Adrenal gland (tissue), 12 donors: ENCODE measurements around the gene GPD1L. TPM values are rescaled to one million over a fixed set of nuclear protein-coding genes. Genes with fewer than 3 reads are reported as not detected.

ENCODE experiments used
- DNase-seq, 7 donors: peaks; one replicate each; pipeline ENCODE4 v3.0.0-alpha.2; 2019 to 2020
- H3K27ac ChIP-seq, 5 donors: fragments of 200-600 bp; sonication (generic) in 4 of 5; 1 replicate in 3 of 5; 2 replicates in 2 of 5; pipeline versions ENCODE4 v1.5.1 to v1.8.0; 2016 to 2020; ENCODE audit warnings: mild to moderate bottlenecking in 1 of 5
- H3K27me3 ChIP-seq: fragments of 200-600 bp; 2 replicates; pipeline ENCODE4 v1.8.0; 2021
- H3K36me3 ChIP-seq, 2 donors: fragments of 200-600 bp; replicated peaks in 1 of 2; 1 replicate in 1 of 2; 2 replicates in 1 of 2; pipeline versions ENCODE4 v1.5.1 to v1.8.0; 2018 to 2022
- H3K4me1 ChIP-seq, 2 donors: fragments of 200-600 bp; replicated peaks in 1 of 2; 1 replicate in 1 of 2; 2 replicates in 1 of 2; pipeline versions ENCODE4 v1.5.1 to v1.8.0; 2018 to 2021
- H3K4me3 ChIP-seq, 4 donors: fragments of 200-600 bp; sonication (generic) in 3 of 4; one replicate each; pipeline ENCODE4 v1.5.1; 2016 to 2018
- H3K9me3 ChIP-seq, 3 donors: fragments of 200-600 bp; sonication (generic) in 1 of 3; replicated peaks in 1 of 3; 1 replicate in 2 of 3; 2 replicates in 1 of 3; pipeline versions ENCODE4 v1.5.1 to v1.8.0; 2016 to 2021
- POLR2A ChIP-seq, 2 donors: fragments of 450-650 bp; IDR thresholded peaks; one replicate each; pipeline ENCODE4 v1.6.1; 2017; ENCODE audit warnings: antibody characterized with exemption in 2 of 2, mild to moderate bottlenecking in 2 of 2, moderate library complexity in 1 of 2
- WGBS, 4 donors: extraction: QIAGEN DNeasy Blood & Tissue Kit in 2 of 4; methylation state at CpG; one replicate each; pipeline versions ENCODE4 v1.1.5 to v1.1.7; 2013 to 2017; 5-methylcytosine and 5-hydroxymethylcytosine counted together
- intact Hi-C, 2 donors: fragments of 100-400 bp; cut with DNase I; formaldehyde crosslinking; loops; one replicate each; pipeline versions ENCODE4 v1.14.1 to v1.15.0; 2022 to 2023
- polyA plus RNA-seq, 3 donors: library from polyadenylated mRNA; stranded (reverse); fragments of 200-250 nt in 2 of 3; fragments of 350-450 nt in 1 of 3; fragmentation: Illumina TruSeq in 1 of 3; extraction: RNeasy Lipid Tissue Mini Kit (QIAGEN cat#74804) in 1 of 3; gene quantifications; one replicate each; pipeline ENCODE4 v1.2.3, GENCODE V29; 2013 to 2014
- total RNA-seq, 9 donors: library from RNA; depleted of rRNA in 4 of 9; stranded (reverse); fragments of >200 nt in 4 of 9; fragments of 120-200 nt in 1 of 9; fragmentation: NEBNext Ultra II Directional in 1 of 9; extraction: Animal tissue kit (Norgen Biotek cat#: 25700) in 1 of 9; gene quantifications; one replicate each; pipeline versions ENCODE4 v1.1.0 to v1.2.4, GENCODE V29; 2013 to 2023
- TF ChIP-seq, protein P1 (sequence below), 6 experiments: fragments of 450-650 bp in 4 of 6; fragments of 200-600 bp in 2 of 6; sonication (generic) in 1 of 6; IDR thresholded peaks; 1 replicate in 5 of 6; 2 replicates in 1 of 6; pipeline versions ENCODE4 v1.5.1 to v1.8.0; 2016 to 2021; ENCODE audit warnings: antibody characterized with exemption in 6 of 6, mild to moderate bottlenecking in 2 of 6, moderate library complexity in 1 of 6
- donor health status: healthy with polysubstance abuse.
- donor health status: Bipolar disorder and iron deficiency.
- donor health status: DM: yes; HTN: yes; CAD: no.
- donor health status: DM: no; HTN: no; CAD: no.
- donor health status: DM: no; HTN: no; CAD: no.
- donor health status: DM: yes; HTN: yes; CAD: no.

The GPD1L gene
- total and polyA plus RNA-seq, 12 donors = 19.7 to 131 (median 79.1) TPM

DNA sequence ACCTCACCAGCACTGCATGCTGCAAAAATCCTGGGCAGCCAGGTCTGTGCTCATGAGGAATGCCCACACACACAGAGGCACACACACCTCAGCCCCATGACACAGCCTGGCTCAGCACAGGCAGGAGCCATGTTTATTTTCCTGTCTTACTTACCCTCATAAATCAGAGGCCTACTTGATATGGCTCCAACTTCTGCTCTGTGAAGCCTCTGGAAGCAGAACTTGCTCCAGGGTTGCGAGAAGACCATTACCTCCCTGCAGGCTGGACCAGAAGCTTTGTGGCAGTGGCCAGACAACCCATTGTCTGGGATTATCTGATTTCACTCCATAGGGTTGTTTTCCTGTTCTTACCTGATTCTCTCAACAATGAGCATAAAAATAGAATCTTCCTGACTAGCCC is 88.2 kb downstream of the GPD1L start:
- Histone ChIP-seq H3K36me3 (no peaks in the 10 kb centered on the region), H3K27ac (no peak overlapping the region), H3K27me3 (no peaks in the 10 kb centered on the region), H3K4me3 (no peak overlapping the region), H3K4me1 (no peaks in the 10 kb centered on the region), H3K9me3 (no peaks in the 10 kb centered on the region)
- WGBS, 4 donors = 56 to 85% (median 71%) methylated on average over 1 of the region's 1 CpG
- TF ChIP-seq POLR2A (IDR thresholded peaks at IDR 0.05) = no peak
- TF ChIP-seq, protein P1, sequence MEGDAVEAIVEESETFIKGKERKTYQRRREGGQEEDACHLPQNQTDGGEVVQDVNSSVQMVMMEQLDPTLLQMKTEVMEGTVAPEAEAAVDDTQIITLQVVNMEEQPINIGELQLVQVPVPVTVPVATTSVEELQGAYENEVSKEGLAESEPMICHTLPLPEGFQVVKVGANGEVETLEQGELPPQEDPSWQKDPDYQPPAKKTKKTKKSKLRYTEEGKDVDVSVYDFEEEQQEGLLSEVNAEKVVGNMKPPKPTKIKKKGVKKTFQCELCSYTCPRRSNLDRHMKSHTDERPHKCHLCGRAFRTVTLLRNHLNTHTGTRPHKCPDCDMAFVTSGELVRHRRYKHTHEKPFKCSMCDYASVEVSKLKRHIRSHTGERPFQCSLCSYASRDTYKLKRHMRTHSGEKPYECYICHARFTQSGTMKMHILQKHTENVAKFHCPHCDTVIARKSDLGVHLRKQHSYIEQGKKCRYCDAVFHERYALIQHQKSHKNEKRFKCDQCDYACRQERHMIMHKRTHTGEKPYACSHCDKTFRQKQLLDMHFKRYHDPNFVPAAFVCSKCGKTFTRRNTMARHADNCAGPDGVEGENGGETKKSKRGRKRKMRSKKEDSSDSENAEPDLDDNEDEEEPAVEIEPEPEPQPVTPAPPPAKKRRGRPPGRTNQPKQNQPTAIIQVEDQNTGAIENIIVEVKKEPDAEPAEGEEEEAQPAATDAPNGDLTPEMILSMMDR (IDR thresholded peaks at IDR 0.05) = no peak
- intact Hi-C loops = no loop called here
- peak in 1 of 7 donors; percentile 38 for DNase-seq

DNA sequence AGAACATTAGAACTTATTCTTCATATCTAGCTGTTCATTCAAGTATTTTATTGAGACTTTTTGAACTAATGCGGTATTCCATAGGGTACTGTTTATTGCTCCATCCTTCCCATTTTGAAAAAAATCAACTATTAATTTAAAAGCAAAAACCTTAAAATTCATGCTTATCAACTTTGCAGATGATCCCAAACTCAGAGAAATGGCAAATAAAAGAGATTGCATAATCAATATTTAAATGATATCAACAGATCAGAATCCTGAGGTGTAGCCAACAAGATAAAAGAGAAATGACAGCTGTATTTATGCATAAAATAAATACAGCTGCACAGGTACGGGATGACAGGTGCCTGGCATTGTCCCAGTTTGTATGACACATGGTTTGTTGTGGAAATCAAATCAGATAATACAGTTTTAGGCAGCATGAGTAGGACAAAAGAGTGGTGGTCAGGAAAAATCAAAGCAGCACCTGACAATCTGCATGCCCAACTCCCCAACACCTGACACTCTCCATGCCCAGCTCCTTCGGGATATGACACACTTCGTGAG is 89.6 kb downstream of the GPD1L start:
- WGBS, 4 donors = 57 to 75% (median 67%) methylated on average over 4 of the region's 4 CpGs
- DNase-seq = no peak
- Histone ChIP-seq H3K36me3 (no peaks in the 10 kb centered on the region), H3K27ac (no peak overlapping the region), H3K4me3 (no peak overlapping the region), H3K9me3 (no peaks in the 10 kb centered on the region), H3K27me3 (no peaks in the 10 kb centered on the region), H3K4me1 (no peaks in the 10 kb centered on the region)
- intact Hi-C loops = no loop called here
- TF ChIP-seq, protein P1 (IDR thresholded peaks at IDR 0.05) = no peak
- no peak for TF ChIP-seq POLR2A (IDR thresholded peaks at IDR 0.05)

DNA sequence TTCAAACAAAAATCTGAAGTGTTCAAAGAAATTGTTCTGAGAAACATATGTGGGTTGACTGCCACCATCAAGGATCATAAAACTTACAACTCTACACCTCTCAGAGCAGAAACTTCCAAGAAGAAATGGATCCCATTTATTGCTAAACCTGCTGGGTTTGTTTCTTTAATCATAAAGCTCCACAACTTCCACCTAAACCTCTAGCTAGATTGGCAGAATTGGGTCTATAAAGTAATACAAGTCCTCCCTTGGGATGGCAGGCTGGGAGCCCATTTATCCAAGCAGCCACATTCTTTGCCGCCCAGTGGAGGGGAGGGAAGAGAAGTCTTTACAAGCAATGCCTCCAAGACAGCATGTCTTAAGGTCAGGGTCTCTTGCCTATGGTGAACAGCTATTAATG is 91.6 kb downstream of the GPD1L start:
- Histone ChIP-seq H3K36me3 (no peaks in the 10 kb centered on the region), H3K4me3 (no peak overlapping the region), H3K27me3 (no peaks in the 10 kb centered on the region), H3K9me3 (no peaks in the 10 kb centered on the region), H3K27ac (no peak overlapping the region), H3K4me1 (no peaks in the 10 kb centered on the region)
- TF ChIP-seq, protein P1 (IDR thresholded peaks at IDR 0.05) = no peak
- TF ChIP-seq POLR2A (IDR thresholded peaks at IDR 0.05) = no peak
- DNase-seq = no peak
- intact Hi-C loops = no loop called here
- WGBS, 4 donors = 94 to 100% (median 98%) methylated on average over 1 of the region's 1 CpG

DNA sequence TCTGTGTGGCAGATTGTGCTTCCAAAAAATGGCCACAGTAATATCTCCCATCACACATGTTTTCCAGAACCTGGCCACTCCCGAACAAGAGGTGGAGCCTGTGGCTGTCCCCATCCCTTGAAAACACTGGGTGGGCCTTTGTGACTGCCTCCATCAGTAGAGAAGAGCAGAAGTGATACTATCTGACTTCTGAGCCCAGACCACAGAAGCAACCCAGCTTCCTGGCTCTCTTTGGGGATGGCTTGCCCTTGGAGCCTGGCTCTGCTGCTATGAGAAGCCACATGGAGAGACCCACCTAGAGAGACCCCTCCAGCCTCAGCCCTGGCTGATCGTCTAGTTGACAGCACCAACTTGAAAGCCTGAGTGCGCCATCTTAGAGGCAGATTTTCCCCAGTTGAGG is 92.3 kb downstream of the GPD1L start:
- 85 to 90% (median 86%) methylated on average over 1 to 3 of the region's 3 CpGs for WGBS, 4 donors
- intact Hi-C loops = no loop called here
- no peaks in the 10 kb centered on the region for H3K9me3 ChIP-seq

More for the DNA sequence above, 92.3 kb downstream of the GPD1L start:
- no peak for DNase-seq
- Histone ChIP-seq H3K36me3 (no peaks in the 10 kb centered on the region), H3K27me3 (no peaks in the 10 kb centered on the region), H3K27ac (no peak overlapping the region), H3K4me1 (no peaks in the 10 kb centered on the region), H3K4me3 (no peak overlapping the region)
- TF ChIP-seq, protein P1 (IDR thresholded peaks at IDR 0.05) = no peak
- no peak for TF ChIP-seq POLR2A (IDR thresholded peaks at IDR 0.05)
